Measurements from ENCODE around the gene CLDN9. TPM values are rescaled to one million over a fixed set of nuclear protein-coding genes. Genes with fewer than 3 reads are reported as not detected.
A peak's percentile ranks its signal among the peaks of the same experiment; 100 is the strongest.

Gene CLDN9
- total RNA-seq, 1 donor from 2014 or later, result not detected

DNA sequence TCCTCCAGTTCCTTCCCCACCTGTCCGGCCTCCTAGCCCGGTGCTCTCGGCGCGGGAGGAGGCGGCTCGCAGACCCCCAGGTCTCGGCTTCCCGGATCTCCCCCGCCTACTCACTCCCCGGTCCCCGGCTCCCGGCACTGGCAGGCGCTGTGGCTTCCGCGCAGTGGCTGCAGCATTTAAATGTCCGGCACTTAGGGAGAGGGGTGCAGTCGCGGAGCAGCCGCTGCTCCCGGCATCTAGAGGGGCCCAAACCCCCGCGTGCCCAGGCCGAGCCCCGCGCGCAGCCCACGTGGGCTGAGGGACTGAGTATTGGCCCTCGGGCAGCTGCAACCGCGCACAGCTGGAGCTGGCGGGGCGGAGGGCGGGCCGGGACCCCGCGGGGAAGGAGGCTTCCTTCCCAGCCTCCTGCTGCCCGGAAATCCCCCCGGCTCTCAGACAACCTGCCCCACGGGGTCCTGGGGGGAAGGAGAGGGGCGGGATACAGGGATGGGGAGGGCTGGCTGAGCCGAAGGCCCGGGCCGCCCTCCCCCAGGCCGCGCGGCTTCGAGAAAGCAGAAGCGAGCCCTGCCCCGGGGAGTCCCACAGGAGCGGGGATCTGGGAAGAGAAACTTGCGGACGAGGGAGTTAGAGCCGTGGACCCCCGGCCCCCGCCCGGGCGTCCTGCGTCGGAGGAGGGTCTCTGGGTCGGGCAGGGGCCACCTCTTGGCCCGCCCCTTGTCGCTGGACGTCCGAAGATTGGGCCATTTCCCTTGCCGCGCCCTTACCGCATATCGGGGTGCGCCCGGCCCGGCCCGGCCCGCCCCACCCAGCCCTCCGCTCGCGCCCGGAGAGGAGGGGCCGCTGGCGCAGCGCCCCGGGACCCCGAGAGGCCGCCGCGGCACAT is 33.3 kb downstream of the CLDN9 start, which contains the start of gene MMP25:
TSS of gene MMP25 (plus strand) at position 804 of the 883 bp plus-strand sequence. CDS start 357 bp downstream, outside the sequence.
- no peaks in the 10 kb centered on the region for H3K9me3 Mint-ChIP-seq
- peak; percentile 53 for DNase-seq
- peak within 1 kb of the TSS; percentile 76 for H3K4me3 Mint-ChIP-seq
- TF ChIP-seq CTCF (IDR thresholded peaks at IDR 0.05), result no peak
- peaks cover 11% of the 10 kb centered on the region for H3K4me1 Mint-ChIP-seq
- ChIA-PET POLR2A (interaction anchor here (0.9 to 1.1 kb wide), 3 partner anchors 89 to 112 kb away, joined by 3 read pairs; partner anchors contain the start of gene ZNF213), CTCF (interaction anchor here (1.6 kb wide), 1 partner anchor 84 kb away, joined by 4 read pairs; no protein-coding TSS in a partner anchor)
- H3K27me3 Mint-ChIP-seq, result peaks cover 40% of the 10 kb centered on the region
- ATAC-seq (ENCODE audit: low read depth), result peak; percentile 83
- intact Hi-C loops (cut with micrococcal nuclease), result loop anchor here (1.0 to 2.0 kb wide), 2 partner anchors 13 to 15 kb away; no protein-coding TSS in a partner anchor
- H3K27ac Mint-ChIP-seq, result no peak within 1 kb of the TSS
- H3K36me3 Mint-ChIP-seq (ENCODE audit: low read depth), result no peaks in the 10 kb centered on the region

GRCh38 chr16:3046641-3047386 is 34.1 kb downstream of the CLDN9 start:
- peaks cover 11% of the 10 kb centered on the region for H3K4me1 Mint-ChIP-seq

DNA sequence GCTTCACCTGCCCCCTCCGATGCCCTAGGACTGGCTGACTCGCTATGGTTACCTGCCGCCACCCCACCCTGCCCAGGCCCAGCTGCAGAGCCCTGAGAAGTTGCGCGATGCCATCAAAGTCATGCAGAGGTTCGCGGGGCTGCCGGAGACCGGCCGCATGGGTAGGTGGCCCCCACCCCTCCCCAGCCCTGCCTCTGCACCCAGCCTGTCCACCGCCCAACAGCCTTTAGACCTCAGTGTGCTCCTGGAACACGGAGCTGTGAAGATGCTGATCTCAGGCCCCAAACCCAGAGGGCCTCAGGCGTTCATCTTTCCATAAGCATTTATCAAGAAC is 34.6 kb downstream of the CLDN9 start:
- Mint-ChIP-seq H3K4me1 (peaks cover 11% of the 10 kb centered on the region), H3K4me3 (peak overlapping the region; percentile 56), H3K27me3 (peaks cover 35% of the 10 kb centered on the region), H3K36me3 (ENCODE audit: low read depth) (no peaks in the 10 kb centered on the region), H3K9me3 (no peaks in the 10 kb centered on the region), H3K27ac (no peak overlapping the region)
- ChIA-PET CTCF (no interaction called here), POLR2A (interaction anchor here (1.3 kb wide), 1 partner anchor 12 kb away, joined by 5 read pairs; no protein-coding TSS in a partner anchor)
- DNase-seq (no peak), ATAC-seq (ENCODE audit: low read depth) (no peak)
- TF ChIP-seq CTCF (IDR thresholded peaks at IDR 0.05), result no peak
- intact Hi-C loops (cut with micrococcal nuclease), result loop anchor here (2.0 kb wide), 1 partner anchor 17 kb away; no protein-coding TSS in a partner anchor

More at GRCh38 chr16:3046641-3047386, 34.1 kb downstream of the CLDN9 start:
- no peak for TF ChIP-seq CTCF (IDR thresholded peaks at IDR 0.05)
- POLR2A ChIA-PET, result interaction anchor here (1.3 kb wide), 1 partner anchor 12 kb away, joined by 5 read pairs; no protein-coding TSS in a partner anchor
- no peak for DNase-seq
- Mint-ChIP-seq H3K27me3 (peaks cover 38% of the 10 kb centered on the region), H3K27ac (no peak overlapping the region), H3K36me3 (ENCODE audit: low read depth) (no peaks in the 10 kb centered on the region), H3K4me3 (peak overlapping the region; percentile 56), H3K9me3 (no peaks in the 10 kb centered on the region)
- ATAC-seq (ENCODE audit: low read depth), result no peak
- intact Hi-C loops (cut with micrococcal nuclease), result loop anchor here (1.0 to 2.0 kb wide), 2 partner anchors 12 to 16 kb away; no protein-coding TSS in a partner anchor
- CTCF ChIA-PET, result no interaction called here

GRCh38 chr16:3049921-3050481 is 37.3 kb downstream of the CLDN9 start:
- Mint-ChIP-seq H3K9me3 (no peaks in the 10 kb centered on the region), H3K4me1 (peaks cover 19% of the 10 kb centered on the region), H3K36me3 (ENCODE audit: low read depth) (no peaks in the 10 kb centered on the region), H3K27me3 (peaks cover 18% of the 10 kb centered on the region), H3K4me3 (no peak overlapping the region), H3K27ac (no peak overlapping the region)
- no peak for DNase-seq
- ATAC-seq (ENCODE audit: low read depth), result no peak
- no peak for TF ChIP-seq CTCF (IDR thresholded peaks at IDR 0.05)
- intact Hi-C loops (cut with micrococcal nuclease), result no loop called here
- POLR2A ChIA-PET, result interaction anchor here (0.6 kb wide), 1 partner anchor 8 kb away, joined by 4 read pairs; no protein-coding TSS in a partner anchor
- CTCF ChIA-PET, result no interaction called here

Data from activated B cell treated with CpG ODN at 0.5 μM for 24 hours (primary cell).